WTC11 (cell line): Measurements from ENCODE around the gene PTPRJ. TPM values are rescaled to one million over a fixed set of nuclear protein-coding genes. Genes with fewer than 3 reads are reported as not detected.

Experiments
- ATAC-seq: fragments of 200-7000 bp; cut with Tn5 transposase; 2 replicates; pipeline ENCODE4 v1.10.0; 2021; ENCODE audit warnings: mild to moderate bottlenecking, moderate library complexity
- CTCF ChIA-PET: fragments of 300-600 bp; sonication (Branson Sonifier 250); formaldehyde crosslinking; loops from one replicate; lab custom pipeline; 2021; ENCODE audit warnings: antibody characterized with exemption; lab: Charles Lee
- POLR2A ChIA-PET: fragments of 350-600 bp; sonication (Branson Sonifier 250); formaldehyde crosslinking; loops from one replicate; lab custom pipeline; 2021; ENCODE audit warnings: antibody characterized with exemption; lab: Charles Lee
- DNase-seq: peaks from one replicate; pipeline ENCODE4 v3.0.0; 2021; ENCODE audit warnings: low spot score
- H3K27ac Mint-ChIP-seq: 2 replicates; pipeline ENCODE4 v1.8.0; 2021; ENCODE audit warnings: mixed read lengths
- H3K27me3 Mint-ChIP-seq: 2 replicates; pipeline ENCODE4 v1.8.0; 2021; ENCODE audit warnings: low read depth, mild to moderate bottlenecking, moderate library complexity, mixed read lengths
- H3K36me3 Mint-ChIP-seq: 2 replicates; pipeline ENCODE4 v1.8.0; 2021; ENCODE audit warnings: mixed read lengths
- H3K4me1 Mint-ChIP-seq: 2 replicates; pipeline ENCODE4 v1.8.0; 2022; ENCODE audit warnings: mixed read lengths
- H3K4me3 Mint-ChIP-seq: 2 replicates; pipeline ENCODE4 v1.8.0; 2021; ENCODE audit warnings: mild to moderate bottlenecking, moderate library complexity, mixed read lengths
- H3K9me3 Mint-ChIP-seq: 2 replicates; pipeline ENCODE4 v1.8.0; 2021; ENCODE audit warnings: mixed read lengths
- ATF1 ChIP-seq: sonication (generic); formaldehyde crosslinking; IDR thresholded peaks from 2 replicates; pipeline ENCODE4 v1.8.1; 2023; ENCODE audit warnings: mild to moderate bottlenecking, moderate library complexity, missing genetic modification reagents
- EMX1 ChIP-seq: fragments of 250-450 bp; sonication (Bioruptor Pico); IDR thresholded peaks from 2 replicates; pipeline ENCODE4 v1.8.0; 2021; ENCODE audit warnings: mild to moderate bottlenecking
- ERG ChIP-seq: fragments of 250-450 bp; sonication (Bioruptor Pico); IDR thresholded peaks from 2 replicates; pipeline ENCODE4 v1.8.0; 2021; ENCODE audit warnings: mild to moderate bottlenecking
- FOXP1 ChIP-seq: sonication (generic); formaldehyde crosslinking; IDR thresholded peaks from 2 replicates; pipeline ENCODE4 v1.8.0; 2022; ENCODE audit warnings: missing genetic modification reagents, mild to moderate bottlenecking, moderate library complexity, borderline replicate concordance
- HMGA2 ChIP-seq: fragments of 250-450 bp; sonication (Bioruptor Pico); IDR thresholded peaks from 2 replicates; pipeline ENCODE4 v1.4.0; 2021; ENCODE audit warnings: mild to moderate bottlenecking, moderate library complexity
- MAX ChIP-seq: sonication (generic); formaldehyde crosslinking; IDR thresholded peaks from 2 replicates; pipeline ENCODE4 v1.8.0; 2022; ENCODE audit warnings: mild to moderate bottlenecking, missing genetic modification reagents
- MYBL2 ChIP-seq: sonication (generic); formaldehyde crosslinking; IDR thresholded peaks from 2 replicates; pipeline ENCODE4 v1.8.1; 2023; ENCODE audit warnings: mild to moderate bottlenecking, moderate library complexity, missing genetic modification reagents
- NR2C2 ChIP-seq: sonication (generic); formaldehyde crosslinking; IDR thresholded peaks from 2 replicates; pipeline ENCODE4 v1.8.0; 2022; ENCODE audit warnings: mild to moderate bottlenecking, missing genetic modification reagents
- PRRX2 ChIP-seq: fragments of 250-450 bp; sonication (Bioruptor Pico); IDR thresholded peaks from 2 replicates; pipeline ENCODE4 v1.8.0; 2021; ENCODE audit warnings: mild to moderate bottlenecking
- RELA ChIP-seq: sonication (generic); formaldehyde crosslinking; IDR thresholded peaks from 2 replicates; pipeline ENCODE4 v1.8.1; 2022; ENCODE audit warnings: missing genetic modification reagents, mild to moderate bottlenecking, borderline replicate concordance
- TP53 ChIP-seq: sonication (generic); formaldehyde crosslinking; IDR thresholded peaks from 2 replicates; pipeline ENCODE4 v1.8.1; 2023; ENCODE audit warnings: mild to moderate bottlenecking, missing genetic modification reagents
- ZBTB21 ChIP-seq: sonication (generic); formaldehyde crosslinking; IDR thresholded peaks from 2 replicates; pipeline ENCODE4 v1.8.1; 2023; ENCODE audit warnings: mild to moderate bottlenecking, missing genetic modification reagents, borderline replicate concordance
- ZNF138 ChIP-seq: sonication (generic); formaldehyde crosslinking; conservative IDR thresholded peaks from 2 replicates; pipeline ENCODE4 v1.8.1; 2022; ENCODE audit warnings: mild to moderate bottlenecking, moderate library complexity, missing genetic modification reagents
- ZNF263 ChIP-seq: sonication (generic); formaldehyde crosslinking; IDR thresholded peaks from 2 replicates; pipeline ENCODE4 v1.8.1; 2022; ENCODE audit warnings: low read depth, mild to moderate bottlenecking, moderate library complexity, missing genetic modification reagents
- ZNF671 ChIP-seq: fragments of 250-450 bp; sonication (Bioruptor Pico); IDR thresholded peaks from 2 replicates; pipeline ENCODE4 v1.8.0; 2021; ENCODE audit warnings: mild to moderate bottlenecking
- total RNA-seq: library from RNA; stranded (reverse); gene quantifications from 3 replicates; pipeline ENCODE4 v1.2.3, GENCODE V29; 2021
- TF ChIP-seq, protein P1 (sequence below): fragments of 250-450 bp; sonication (Bioruptor Pico); IDR thresholded peaks from 2 replicates; pipeline ENCODE4 v1.9.0; 2021; ENCODE audit warnings: mild to moderate bottlenecking
- TF ChIP-seq, protein P2 (sequence below): fragments of 250-450 bp; sonication (Bioruptor Pico); IDR thresholded peaks from 2 replicates; pipeline ENCODE4 v1.9.0; 2021; ENCODE audit warnings: mild to moderate bottlenecking
- TF ChIP-seq, protein P3 (sequence below): sonication (generic); formaldehyde crosslinking; conservative IDR thresholded peaks from 2 replicates; pipeline ENCODE4 v1.8.1; 2023; ENCODE audit warnings: mild to moderate bottlenecking, low read depth, missing genetic modification reagents, moderate library complexity
- TF ChIP-seq, protein P4 (sequence below): sonication (generic); formaldehyde crosslinking; IDR thresholded peaks from 2 replicates; pipeline ENCODE4 v1.8.0; 2022; ENCODE audit warnings: mild to moderate bottlenecking, missing genetic modification reagents

PTPRJ gene
- total RNA-seq, 1 experiment from 2014 or later: 19.5 TPM

DNA sequence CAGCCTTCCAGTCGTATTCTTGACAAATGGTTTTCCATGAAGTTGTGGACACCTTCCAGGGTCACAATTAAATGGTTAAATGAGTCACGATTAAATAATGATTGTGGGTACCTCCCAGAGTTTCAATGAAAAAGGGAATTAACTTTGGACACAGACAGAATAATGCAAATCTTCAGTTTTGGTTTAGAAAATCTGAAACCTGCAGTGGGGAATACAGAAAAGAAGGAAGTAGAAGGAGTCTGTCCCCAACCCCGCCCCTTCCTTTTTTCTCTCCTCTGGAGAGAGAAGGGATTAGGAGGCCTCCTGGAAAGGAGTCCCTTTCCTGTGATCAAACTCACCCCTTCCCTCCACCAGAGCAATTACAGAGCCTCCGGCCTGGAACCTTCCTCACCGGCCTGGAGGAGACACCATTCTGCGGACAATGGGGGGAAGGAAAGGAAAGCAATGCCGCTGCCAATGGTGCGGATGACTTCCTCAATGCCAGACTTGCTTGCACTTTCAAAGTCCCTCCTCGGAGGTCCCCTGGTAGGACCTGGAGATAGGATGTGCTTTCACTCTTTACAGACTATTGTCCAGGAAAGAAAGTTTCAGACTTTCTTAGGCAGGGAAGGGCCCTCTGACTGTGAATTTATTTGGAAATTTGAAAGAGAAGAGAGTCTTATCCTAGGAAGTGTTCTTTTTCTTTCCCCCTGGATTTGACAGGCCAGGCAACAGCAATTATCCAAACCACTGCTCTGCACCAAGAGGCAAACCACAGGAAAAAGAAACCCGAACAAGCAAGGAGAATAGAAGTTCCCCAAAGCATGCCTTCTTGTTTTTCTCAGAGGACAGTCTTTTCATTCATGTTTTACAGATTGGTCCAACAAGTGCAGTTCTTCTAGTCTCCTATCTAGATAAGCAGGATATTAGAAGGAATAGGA lies 86.8 kb downstream of the PTPRJ start (continued):
- TF ChIP-seq, protein P1, sequence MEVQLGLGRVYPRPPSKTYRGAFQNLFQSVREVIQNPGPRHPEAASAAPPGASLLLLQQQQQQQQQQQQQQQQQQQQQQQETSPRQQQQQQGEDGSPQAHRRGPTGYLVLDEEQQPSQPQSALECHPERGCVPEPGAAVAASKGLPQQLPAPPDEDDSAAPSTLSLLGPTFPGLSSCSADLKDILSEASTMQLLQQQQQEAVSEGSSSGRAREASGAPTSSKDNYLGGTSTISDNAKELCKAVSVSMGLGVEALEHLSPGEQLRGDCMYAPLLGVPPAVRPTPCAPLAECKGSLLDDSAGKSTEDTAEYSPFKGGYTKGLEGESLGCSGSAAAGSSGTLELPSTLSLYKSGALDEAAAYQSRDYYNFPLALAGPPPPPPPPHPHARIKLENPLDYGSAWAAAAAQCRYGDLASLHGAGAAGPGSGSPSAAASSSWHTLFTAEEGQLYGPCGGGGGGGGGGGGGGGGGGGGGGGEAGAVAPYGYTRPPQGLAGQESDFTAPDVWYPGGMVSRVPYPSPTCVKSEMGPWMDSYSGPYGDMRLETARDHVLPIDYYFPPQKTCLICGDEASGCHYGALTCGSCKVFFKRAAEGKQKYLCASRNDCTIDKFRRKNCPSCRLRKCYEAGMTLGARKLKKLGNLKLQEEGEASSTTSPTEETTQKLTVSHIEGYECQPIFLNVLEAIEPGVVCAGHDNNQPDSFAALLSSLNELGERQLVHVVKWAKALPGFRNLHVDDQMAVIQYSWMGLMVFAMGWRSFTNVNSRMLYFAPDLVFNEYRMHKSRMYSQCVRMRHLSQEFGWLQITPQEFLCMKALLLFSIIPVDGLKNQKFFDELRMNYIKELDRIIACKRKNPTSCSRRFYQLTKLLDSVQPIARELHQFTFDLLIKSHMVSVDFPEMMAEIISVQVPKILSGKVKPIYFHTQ (CRISPR knock-in tag): no peak
- TF ChIP-seq HMGA2 (CRISPR knock-in tag) (no peak), ATF1 (CRISPR knock-in tag) (no peak), ERG (no peak)
- TF ChIP-seq, all 79 proteins: peak for 0

- TF ChIP-seq ZNF138 (CRISPR knock-in tag): no peak
- TF ChIP-seq PRRX2 (CRISPR knock-in tag): no peak
- TF ChIP-seq ATF1 (CRISPR knock-in tag): no peak
- no peak for TF ChIP-seq ZBTB21 (CRISPR knock-in tag)
- no peak for TF ChIP-seq RELA (CRISPR knock-in tag)
- no peak for TF ChIP-seq EMX1 (CRISPR knock-in tag)
- TF ChIP-seq FOXP1 (CRISPR knock-in tag): no peak
- no peak for TF ChIP-seq MAX (CRISPR knock-in tag)
- TF ChIP-seq, protein P2, sequence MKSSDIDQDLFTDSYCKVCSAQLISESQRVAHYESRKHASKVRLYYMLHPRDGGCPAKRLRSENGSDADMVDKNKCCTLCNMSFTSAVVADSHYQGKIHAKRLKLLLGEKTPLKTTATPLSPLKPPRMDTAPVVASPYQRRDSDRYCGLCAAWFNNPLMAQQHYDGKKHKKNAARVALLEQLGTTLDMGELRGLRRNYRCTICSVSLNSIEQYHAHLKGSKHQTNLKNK (CRISPR knock-in tag): no peak
- TF ChIP-seq NR2C2 (CRISPR knock-in tag): no peak
- TF ChIP-seq ZNF671 (CRISPR knock-in tag): no peak
- TF ChIP-seq, protein P3, sequence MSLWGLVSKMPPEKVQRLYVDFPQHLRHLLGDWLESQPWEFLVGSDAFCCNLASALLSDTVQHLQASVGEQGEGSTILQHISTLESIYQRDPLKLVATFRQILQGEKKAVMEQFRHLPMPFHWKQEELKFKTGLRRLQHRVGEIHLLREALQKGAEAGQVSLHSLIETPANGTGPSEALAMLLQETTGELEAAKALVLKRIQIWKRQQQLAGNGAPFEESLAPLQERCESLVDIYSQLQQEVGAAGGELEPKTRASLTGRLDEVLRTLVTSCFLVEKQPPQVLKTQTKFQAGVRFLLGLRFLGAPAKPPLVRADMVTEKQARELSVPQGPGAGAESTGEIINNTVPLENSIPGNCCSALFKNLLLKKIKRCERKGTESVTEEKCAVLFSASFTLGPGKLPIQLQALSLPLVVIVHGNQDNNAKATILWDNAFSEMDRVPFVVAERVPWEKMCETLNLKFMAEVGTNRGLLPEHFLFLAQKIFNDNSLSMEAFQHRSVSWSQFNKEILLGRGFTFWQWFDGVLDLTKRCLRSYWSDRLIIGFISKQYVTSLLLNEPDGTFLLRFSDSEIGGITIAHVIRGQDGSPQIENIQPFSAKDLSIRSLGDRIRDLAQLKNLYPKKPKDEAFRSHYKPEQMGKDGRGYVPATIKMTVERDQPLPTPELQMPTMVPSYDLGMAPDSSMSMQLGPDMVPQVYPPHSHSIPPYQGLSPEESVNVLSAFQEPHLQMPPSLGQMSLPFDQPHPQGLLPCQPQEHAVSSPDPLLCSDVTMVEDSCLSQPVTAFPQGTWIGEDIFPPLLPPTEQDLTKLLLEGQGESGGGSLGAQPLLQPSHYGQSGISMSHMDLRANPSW (CRISPR knock-in tag): no peak
- TF ChIP-seq, protein P4, sequence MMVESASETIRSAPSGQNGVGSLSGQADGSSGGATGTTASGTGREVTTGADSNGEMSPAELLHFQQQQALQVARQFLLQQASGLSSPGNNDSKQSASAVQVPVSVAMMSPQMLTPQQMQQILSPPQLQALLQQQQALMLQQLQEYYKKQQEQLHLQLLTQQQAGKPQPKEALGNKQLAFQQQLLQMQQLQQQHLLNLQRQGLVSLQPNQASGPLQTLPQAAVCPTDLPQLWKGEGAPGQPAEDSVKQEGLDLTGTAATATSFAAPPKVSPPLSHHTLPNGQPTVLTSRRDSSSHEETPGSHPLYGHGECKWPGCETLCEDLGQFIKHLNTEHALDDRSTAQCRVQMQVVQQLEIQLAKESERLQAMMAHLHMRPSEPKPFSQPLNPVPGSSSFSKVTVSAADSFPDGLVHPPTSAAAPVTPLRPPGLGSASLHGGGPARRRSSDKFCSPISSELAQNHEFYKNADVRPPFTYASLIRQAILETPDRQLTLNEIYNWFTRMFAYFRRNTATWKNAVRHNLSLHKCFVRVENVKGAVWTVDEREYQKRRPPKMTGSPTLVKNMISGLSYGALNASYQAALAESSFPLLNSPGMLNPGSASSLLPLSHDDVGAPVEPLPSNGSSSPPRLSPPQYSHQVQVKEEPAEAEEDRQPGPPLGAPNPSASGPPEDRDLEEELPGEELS (CRISPR knock-in tag): no peak
- no peak for TF ChIP-seq ZNF263 (CRISPR knock-in tag)
- TF ChIP-seq, protein P1 (CRISPR knock-in tag): no peak
- no peak for TF ChIP-seq TP53 (CRISPR knock-in tag)
- TF ChIP-seq MYBL2: no peak
- Mint-ChIP-seq H3K27me3 (no peaks in the 10 kb centered on the region), H3K27ac (no peak overlapping the region), H3K4me1 (peaks cover 5% of the 10 kb centered on the region), H3K36me3 (no peaks in the 10 kb centered on the region), H3K4me3 (no peak overlapping the region), H3K9me3 (no peaks in the 10 kb centered on the region)
- CTCF ChIA-PET: no interaction called here
- no peak for DNase-seq
- POLR2A ChIA-PET: interaction anchor here (0.7 kb wide), 1 partner anchor 13 kb away, joined by 4 read pairs; no protein-coding TSS in a partner anchor
- ATAC-seq: no peak
These were observed 92.9 kb downstream of the PTPRJ start for GRCh38 chr11:48073031-48073861.
